CD8-positive, alpha-beta memory T cell (primary cell): ENCODE data around the gene SHC4. TPM values are rescaled to one million over a fixed set of nuclear protein-coding genes. Genes with fewer than 3 reads are reported as not detected.
A peak's percentile ranks its signal among the peaks of the same experiment; 100 is the strongest.

ENCODE experiments used
- CTCF ChIA-PET: fragments of 350-600 bp; sonication (Branson Sonifier 250); formaldehyde crosslinking; loops from one replicate; lab custom pipeline; 2021; ENCODE audit warnings: antibody characterized with exemption; lab: Charles Lee
- POLR2A ChIA-PET: fragments of 350-600 bp; sonication (Branson Sonifier 250); formaldehyde crosslinking; loops from one replicate; lab custom pipeline; 2021; ENCODE audit warnings: antibody characterized with exemption; lab: Charles Lee
- DNase-seq, 5 donors: peaks; one replicate each; pipeline versions ENCODE4 v3.0.0 to v3.0.0-alpha.2; 2020 to 2022; ENCODE audit warnings: mixed read lengths in 1 of 5
- H3K27ac ChIP-seq: one replicate; pipeline ENCODE4 v1.7.0; 2013; ENCODE audit warnings: low read depth, mild to moderate bottlenecking, low read length, moderate library complexity
- H3K27me3 ChIP-seq: 2 replicates; pipeline ENCODE4 v1.7.0; 2013; ENCODE audit warnings: low read length, mild to moderate bottlenecking; ENCODE audit not compliant: insufficient read depth, poor library complexity, severe bottlenecking
- H3K36me3 ChIP-seq: 2 replicates; pipeline ENCODE4 v1.7.0; 2013; ENCODE audit warnings: mild to moderate bottlenecking, low read length, moderate library complexity; ENCODE audit not compliant: insufficient read depth
- H3K4me1 ChIP-seq: 2 replicates; pipeline ENCODE4 v1.7.0; 2013; ENCODE audit warnings: mild to moderate bottlenecking, low read length, moderate library complexity; ENCODE audit not compliant: insufficient read depth
- H3K4me3 ChIP-seq: 2 replicates; pipeline ENCODE4 v1.7.0; 2013; ENCODE audit warnings: mild to moderate bottlenecking, low read length
- H3K9me3 ChIP-seq: 2 replicates; pipeline ENCODE4 v1.7.0; 2013; ENCODE audit warnings: mild to moderate bottlenecking, low read length
- H3K27ac Mint-ChIP-seq, 8 donors: one replicate each; pipeline ENCODE4 v1.8.0; 2020 to 2021; ENCODE audit warnings: mixed read lengths in 8 of 8, mild to moderate bottlenecking in 6 of 8, inconsistent platforms in 3 of 8, moderate library complexity in 3 of 8
- H3K27me3 Mint-ChIP-seq, 2 donors: one replicate each; pipeline ENCODE4 v1.8.0; 2020 to 2021; ENCODE audit warnings: mixed read lengths in 2 of 2, mild to moderate bottlenecking in 1 of 2, moderate library complexity in 1 of 2
- H3K36me3 Mint-ChIP-seq, 3 donors: one replicate each; pipeline ENCODE4 v1.8.0; 2020 to 2021; ENCODE audit warnings: mixed read lengths in 3 of 3, inconsistent platforms in 1 of 3, mild to moderate bottlenecking in 1 of 3
- H3K4me1 Mint-ChIP-seq, 3 donors: one replicate each; pipeline ENCODE4 v1.8.0; 2020 to 2021; ENCODE audit warnings: mixed read lengths in 3 of 3, inconsistent platforms in 1 of 3, mild to moderate bottlenecking in 1 of 3
- H3K4me3 Mint-ChIP-seq, 7 donors: one replicate each; pipeline ENCODE4 v1.8.0; 2020 to 2021; ENCODE audit warnings: mixed read lengths in 7 of 7, mild to moderate bottlenecking in 6 of 7, moderate library complexity in 4 of 7, inconsistent platforms in 2 of 7
- H3K9me3 Mint-ChIP-seq, 5 donors: one replicate each; pipeline ENCODE4 v1.8.0; 2020 to 2022; ENCODE audit warnings: mixed read lengths in 5 of 5, mild to moderate bottlenecking in 3 of 5, moderate library complexity in 2 of 5, inconsistent platforms in 1 of 5
- polyA plus RNA-seq: library from polyadenylated mRNA; unstranded; fragments of 300-500 nt; fragmentation: Illumina TruSeq; gene quantifications from one replicate; pipeline ENCODE4 v1.2.3, GENCODE V29; 2021
- total RNA-seq, 2 experiments: library from RNA; stranded (reverse); gene quantifications; one replicate each; pipeline ENCODE4 v1.2.3, GENCODE V29; 2021

Gene SHC4
- total and polyA plus RNA-seq, 3 experiments from 2014 or later: 5.0 to 5.7 TPM; not detected in 1

DNA sequence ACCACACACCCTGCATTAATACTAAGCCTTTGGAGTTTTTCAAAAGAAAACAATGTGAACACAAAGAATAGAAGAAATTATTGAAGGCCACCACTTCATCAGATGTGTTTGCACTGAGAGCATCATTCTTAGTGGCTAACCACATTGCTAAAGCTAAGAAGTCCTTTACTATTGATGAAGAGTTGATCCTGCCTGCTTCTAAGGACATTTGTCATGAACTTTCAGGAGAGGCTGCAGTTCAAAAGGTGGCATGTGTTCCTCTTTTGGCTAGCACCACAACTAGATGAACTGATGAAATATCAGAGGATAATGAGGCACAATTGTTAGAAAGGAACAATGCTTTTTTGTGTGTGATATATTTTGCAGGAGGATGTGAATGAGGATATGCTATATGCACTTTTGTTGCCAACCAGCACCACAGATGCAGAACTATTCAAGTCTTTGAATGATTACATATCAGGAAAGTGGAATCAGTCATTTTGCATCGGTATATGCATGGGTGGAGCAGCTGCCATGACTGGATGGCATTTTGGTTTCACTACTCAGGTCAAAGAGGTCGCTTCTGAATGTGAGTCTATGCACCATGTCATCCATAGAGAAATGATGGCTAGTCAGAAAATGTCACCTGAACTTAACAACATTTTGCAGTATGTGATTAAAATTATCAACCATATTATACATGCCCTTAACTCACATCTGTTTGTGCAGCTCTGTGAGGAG, 88.3 kb downstream of the SHC4 start:
- Histone ChIP-seq H3K4me3 (no peak overlapping the region), H3K9me3 (no peaks in the 10 kb centered on the region), H3K27me3 (no peaks in the 10 kb centered on the region), H3K36me3 (no peaks in the 10 kb centered on the region), H3K27ac (no peak overlapping the region), H3K4me1 (peaks cover 13% of the 10 kb centered on the region)
- POLR2A ChIA-PET: no interaction called here
- no peak for DNase-seq
- peaks cover 3 to 13% (median 8%) of the 10 kb centered on the region in 3 donors for H3K36me3 Mint-ChIP-seq
- H3K27ac Mint-ChIP-seq: peak overlapping the region in 1 of 8 donors; percentile 7
- H3K4me1 Mint-ChIP-seq: peaks cover 24 to 29% (median 27%) of the 10 kb centered on the region in 3 donors
- CTCF ChIA-PET: interaction anchor here (1.0 kb wide), 1 partner anchor 13 kb away, joined by 3 read pairs; no protein-coding TSS in a partner anchor
- H3K4me3 Mint-ChIP-seq: peak overlapping the region in 1 of 7 donors; percentile 48
- peaks cover 20 to 34% of the 10 kb centered on the region in 2 donors for H3K27me3 Mint-ChIP-seq
- peaks cover 0 to 7% (median 6%) of the 10 kb centered on the region in 5 donors for H3K9me3 Mint-ChIP-seq

DNA sequence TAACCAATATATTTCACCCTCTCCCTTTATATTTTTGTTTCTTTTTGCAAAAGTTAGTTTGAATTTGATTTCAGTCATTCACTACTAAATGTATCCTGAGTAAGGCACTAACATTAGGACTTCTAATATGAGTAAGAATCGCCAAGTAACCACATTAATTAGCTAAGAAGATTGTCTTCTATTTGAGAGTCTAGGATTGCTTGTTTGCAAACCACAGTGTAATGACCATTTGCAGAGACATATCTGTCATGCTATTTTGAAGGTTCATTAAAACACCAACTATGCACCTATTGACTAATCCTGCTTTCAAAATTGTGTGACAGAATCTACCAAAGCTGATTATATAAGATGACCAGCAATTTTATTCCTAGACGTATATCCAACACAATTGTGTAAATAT, 91.1 kb downstream of the SHC4 start:
- H3K36me3 ChIP-seq: no peaks in the 10 kb centered on the region
- no peaks in the 10 kb centered on the region for H3K9me3 ChIP-seq
- CTCF ChIA-PET: interaction anchor here (2.1 to 3.0 kb wide), 2 partner anchors 11 to 62 kb away, joined by 4 to 8 read pairs; partner anchors contain the start of gene CEP152
- H3K4me1 ChIP-seq: no peaks in the 10 kb centered on the region
- Mint-ChIP-seq H3K27ac (no peak overlapping the region), H3K9me3 (no peaks in the 10 kb centered on the region), H3K4me1 (peaks cover 3 to 5% (median 3%) of the 10 kb centered on the region in 3 donors), H3K36me3 (peaks cover 0 to under 1% (median 0%) of the 10 kb centered on the region in 3 donors), H3K4me3 (no peak overlapping the region), H3K27me3 (peaks cover 19 to 52% of the 10 kb centered on the region in 2 donors)
- POLR2A ChIA-PET: no interaction called here
- H3K4me3 ChIP-seq: no peak overlapping the region
- DNase-seq: no peak
- H3K27ac ChIP-seq: no peak overlapping the region
- H3K27me3 ChIP-seq: no peaks in the 10 kb centered on the region

DNA sequence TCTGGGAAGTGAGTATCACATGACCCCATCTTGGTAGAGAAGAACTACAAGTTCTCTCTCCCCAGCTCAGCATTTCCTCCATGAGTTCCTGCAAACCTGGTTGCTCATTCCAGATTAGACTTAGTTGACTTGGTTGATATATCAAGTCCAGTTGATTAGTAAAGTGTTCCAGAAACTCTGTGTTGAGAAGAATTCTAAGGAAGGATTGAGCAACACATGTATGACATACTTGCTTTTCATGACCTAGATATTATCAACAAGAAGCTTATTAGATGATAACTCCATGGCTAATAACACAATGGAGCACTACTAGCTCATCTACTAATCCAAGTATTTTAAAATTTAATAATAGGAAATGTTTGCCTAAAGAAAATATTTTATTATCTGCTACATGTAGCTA, 92.2 kb downstream of the SHC4 start:
- Histone ChIP-seq H3K36me3 (no peaks in the 10 kb centered on the region), H3K27me3 (no peaks in the 10 kb centered on the region), H3K9me3 (no peaks in the 10 kb centered on the region), H3K27ac (no peak overlapping the region), H3K4me3 (no peak overlapping the region), H3K4me1 (no peaks in the 10 kb centered on the region)
- Mint-ChIP-seq H3K36me3 (no peaks in the 10 kb centered on the region), H3K27ac (no peak overlapping the region), H3K4me3 (no peak overlapping the region), H3K4me1 (peaks cover 0 to 2% (median 0%) of the 10 kb centered on the region in 3 donors), H3K27me3 (peaks cover 19 to 60% of the 10 kb centered on the region in 2 donors), H3K9me3 (no peaks in the 10 kb centered on the region)
- DNase-seq: no peak
- POLR2A ChIA-PET: no interaction called here
- CTCF ChIA-PET: interaction anchor here (2.1 to 3.0 kb wide), 2 partner anchors 10 to 61 kb away, joined by 4 to 8 read pairs; partner anchors contain the start of gene CEP152

DNA sequence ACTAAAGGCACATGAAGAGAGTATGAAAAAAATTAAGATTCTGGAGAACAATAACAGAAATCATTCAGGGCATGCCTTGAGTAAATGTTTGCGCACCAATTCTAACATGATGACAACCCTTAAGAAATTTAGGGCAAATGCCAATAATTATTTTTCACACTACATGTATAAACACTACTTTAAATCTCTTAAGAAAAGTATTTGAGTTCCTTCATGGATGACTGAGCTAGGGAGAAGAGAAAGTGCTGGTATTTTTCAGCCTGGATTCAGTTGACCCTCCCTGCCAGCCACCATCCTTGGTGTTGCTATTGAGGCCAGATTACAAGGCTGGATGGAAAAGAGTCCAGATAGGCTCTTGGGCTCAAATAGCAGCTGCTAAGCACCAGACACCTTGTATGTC, 93.8 kb downstream of the SHC4 start:
- DNase-seq: no peak
- Histone ChIP-seq H3K36me3 (no peaks in the 10 kb centered on the region), H3K4me1 (no peaks in the 10 kb centered on the region), H3K4me3 (no peak overlapping the region), H3K27me3 (no peaks in the 10 kb centered on the region), H3K9me3 (no peaks in the 10 kb centered on the region), H3K27ac (no peak overlapping the region)
- H3K4me1 Mint-ChIP-seq: no peaks in the 10 kb centered on the region
- H3K27ac Mint-ChIP-seq: no peak overlapping the region
- CTCF ChIA-PET: interaction anchor here (3.0 kb wide), 1 partner anchor 8 kb away, joined by 8 read pairs; no protein-coding TSS in a partner anchor
- no peak overlapping the region for H3K4me3 Mint-ChIP-seq
- peaks cover 23 to 61% of the 10 kb centered on the region in 2 donors for H3K27me3 Mint-ChIP-seq
- POLR2A ChIA-PET: no interaction called here
- H3K36me3 Mint-ChIP-seq: no peaks in the 10 kb centered on the region
- no peaks in the 10 kb centered on the region for H3K9me3 Mint-ChIP-seq

DNA sequence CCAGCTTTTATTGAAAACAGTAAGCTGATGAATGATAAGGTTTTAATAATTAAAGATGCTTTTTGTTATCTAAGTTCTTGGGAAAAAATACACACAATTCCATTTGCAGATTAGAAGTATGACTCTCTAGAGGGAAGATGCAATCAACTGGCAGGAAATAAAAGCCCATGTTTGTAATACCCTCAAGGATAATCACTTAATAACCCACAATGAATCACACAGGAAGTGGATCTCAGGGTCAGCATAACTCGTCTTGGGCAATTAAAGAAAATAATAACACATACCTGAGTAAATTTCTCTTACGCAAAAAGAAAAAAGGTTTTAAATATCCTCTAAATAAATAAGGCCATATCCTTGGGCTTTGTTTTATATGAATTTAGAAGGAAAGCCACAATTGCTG, 95.2 kb downstream of the SHC4 start:
- Mint-ChIP-seq H3K27me3 (peaks cover 18 to 52% of the 10 kb centered on the region in 2 donors), H3K36me3 (no peaks in the 10 kb centered on the region), H3K27ac (no peak overlapping the region), H3K9me3 (no peaks in the 10 kb centered on the region), H3K4me3 (no peak overlapping the region), H3K4me1 (no peaks in the 10 kb centered on the region)
- no peaks in the 10 kb centered on the region for H3K9me3 ChIP-seq
- no peaks in the 10 kb centered on the region for H3K27me3 ChIP-seq
- H3K36me3 ChIP-seq: no peaks in the 10 kb centered on the region
- H3K4me1 ChIP-seq: no peaks in the 10 kb centered on the region
- H3K4me3 ChIP-seq: no peak overlapping the region
- CTCF ChIA-PET: interaction anchor here (0.9 to 1.5 kb wide), 3 partner anchors 9 to 1314 kb away, joined by 3 to 4 read pairs (median 3); partner anchors contain the start of gene EID1
- POLR2A ChIA-PET: no interaction called here
- DNase-seq: no peak
- no peak overlapping the region for H3K27ac ChIP-seq

DNA sequence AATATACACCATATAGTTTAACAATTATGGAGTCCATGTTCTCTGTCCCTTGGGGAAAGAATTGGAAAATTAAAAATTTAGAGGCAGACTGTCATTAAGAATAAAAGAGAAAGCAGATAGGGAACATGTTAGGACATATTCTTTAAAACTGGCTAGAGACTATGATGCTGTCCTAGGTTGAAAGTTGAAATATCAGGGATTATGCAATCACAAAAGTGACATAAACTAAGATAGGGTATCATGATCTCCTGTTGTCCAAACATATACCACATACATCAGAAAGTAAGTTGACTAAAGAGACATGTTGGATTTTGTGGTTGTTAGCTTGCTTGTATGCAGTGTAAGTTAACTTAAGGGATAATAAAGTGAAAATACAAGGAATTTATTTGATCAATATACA, 95.7 kb downstream of the SHC4 start:
- Mint-ChIP-seq H3K9me3 (no peaks in the 10 kb centered on the region), H3K27me3 (peaks cover 14 to 49% of the 10 kb centered on the region in 2 donors), H3K4me3 (no peak overlapping the region), H3K36me3 (no peaks in the 10 kb centered on the region), H3K4me1 (no peaks in the 10 kb centered on the region), H3K27ac (no peak overlapping the region)
- H3K27ac ChIP-seq: no peak overlapping the region
- H3K36me3 ChIP-seq: no peaks in the 10 kb centered on the region
- no peaks in the 10 kb centered on the region for H3K4me1 ChIP-seq
- ChIA-PET CTCF (interaction anchor here (0.9 to 1.5 kb wide), 3 partner anchors 10 to 1315 kb away, joined by 3 to 4 read pairs (median 3); partner anchors contain the start of gene EID1), POLR2A (no interaction called here)
- H3K9me3 ChIP-seq: no peaks in the 10 kb centered on the region
- no peak for DNase-seq
- no peak overlapping the region for H3K4me3 ChIP-seq
- no peaks in the 10 kb centered on the region for H3K27me3 ChIP-seq

DNA sequence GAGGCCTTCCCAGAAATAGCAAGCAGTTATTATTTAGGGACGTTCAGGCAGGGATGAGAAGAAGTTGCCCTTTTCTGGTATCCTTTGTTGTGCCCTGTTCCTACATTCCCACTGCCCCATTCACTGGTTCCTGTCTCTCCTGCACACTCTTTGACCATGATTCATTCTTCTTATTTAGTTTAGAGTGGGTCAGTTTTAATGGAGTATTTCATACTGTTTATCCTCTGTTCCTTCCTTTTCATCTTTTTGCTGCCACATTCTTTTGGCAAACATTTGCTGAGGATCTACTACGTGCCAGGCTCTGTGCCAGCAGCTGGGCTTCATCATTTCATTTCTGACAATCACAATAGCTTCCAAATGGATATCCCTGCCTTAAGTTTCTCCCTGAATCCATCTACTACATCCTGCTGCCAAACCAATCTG, 97.6 kb downstream of the SHC4 start:
- Mint-ChIP-seq H3K4me1 (peaks cover 0 to 5% (median 0%) of the 10 kb centered on the region in 3 donors), H3K4me3 (no peak overlapping the region), H3K27me3 (peaks cover 8 to 34% of the 10 kb centered on the region in 2 donors), H3K36me3 (no peaks in the 10 kb centered on the region), H3K27ac (no peak overlapping the region), H3K9me3 (no peaks in the 10 kb centered on the region)
- no peaks in the 10 kb centered on the region for H3K9me3 ChIP-seq
- no peak overlapping the region for H3K27ac ChIP-seq
- ChIA-PET CTCF (no interaction called here), POLR2A (no interaction called here)
- no peaks in the 10 kb centered on the region for H3K4me1 ChIP-seq
- H3K36me3 ChIP-seq: no peaks in the 10 kb centered on the region
- no peaks in the 10 kb centered on the region for H3K27me3 ChIP-seq
- DNase-seq: no peak
- no peak overlapping the region for H3K4me3 ChIP-seq

DNA sequence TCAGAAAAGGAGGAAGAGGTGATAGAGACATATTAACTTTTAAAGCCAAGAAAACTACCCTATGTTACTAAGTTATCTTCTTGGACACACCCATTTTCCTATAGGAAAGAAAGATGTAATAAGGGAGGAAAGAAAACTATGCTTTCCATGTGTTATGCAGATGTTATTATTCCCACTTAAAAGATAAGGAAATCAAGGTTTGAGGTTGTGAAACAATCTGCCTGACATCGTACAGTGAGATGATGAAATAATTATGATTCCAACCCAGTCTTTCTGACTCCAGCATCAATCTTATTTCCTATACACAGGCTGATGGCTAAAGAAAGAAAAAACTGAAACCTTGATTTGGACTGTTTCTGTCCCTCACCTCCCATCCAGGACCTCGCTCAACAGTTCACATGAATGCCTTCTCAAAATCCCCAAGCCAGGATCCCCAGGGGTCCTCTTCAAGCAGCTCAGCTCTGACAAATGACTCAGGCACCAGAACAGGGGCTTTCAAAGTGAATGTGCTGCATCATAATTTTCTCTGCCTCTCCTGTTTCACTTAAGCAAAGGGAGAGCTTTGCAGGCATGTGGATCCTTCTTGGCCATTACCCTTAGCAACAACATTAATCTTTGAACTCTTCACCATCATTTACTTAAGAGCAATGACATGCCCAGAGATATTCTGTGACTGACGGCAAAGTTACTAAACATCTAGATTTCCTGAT, 98.2 kb downstream of the SHC4 start:
- ChIA-PET POLR2A (no interaction called here), CTCF (interaction anchor here (1.0 kb wide), 1 partner anchor 283 kb away, joined by 3 read pairs; no protein-coding TSS in a partner anchor)
- Histone ChIP-seq H3K4me3 (no peak overlapping the region), H3K36me3 (no peaks in the 10 kb centered on the region), H3K4me1 (no peaks in the 10 kb centered on the region), H3K27ac (no peak overlapping the region), H3K27me3 (no peaks in the 10 kb centered on the region), H3K9me3 (no peaks in the 10 kb centered on the region)
- no peak for DNase-seq
- H3K27me3 Mint-ChIP-seq: peaks cover 8 to 29% of the 10 kb centered on the region in 2 donors
- no peaks in the 10 kb centered on the region for H3K9me3 Mint-ChIP-seq
- peaks cover 0 to 5% (median 0%) of the 10 kb centered on the region in 3 donors for H3K4me1 Mint-ChIP-seq
- no peak overlapping the region for H3K27ac Mint-ChIP-seq
- no peak overlapping the region for H3K4me3 Mint-ChIP-seq
- H3K36me3 Mint-ChIP-seq: no peaks in the 10 kb centered on the region
